Prostate gland (tissue), 2 donors: ENCODE results near the gene C16orf90.

Experiments
- CTCF ChIP-seq, 4 experiments: fragments of 200-600 bp in 2 of 4; fragments of 450-650 bp in 2 of 4; sonication (generic) in 2 of 4; IDR thresholded peaks; 1 replicate in 3 of 4; 2 replicates in 1 of 4; pipeline ENCODE4 v1.5.1; 2016 to 2019; ENCODE audit warnings: antibody characterized with exemption in 4 of 4, mild to moderate bottlenecking in 2 of 4, moderate library complexity in 2 of 4
- POLR2A ChIP-seq: fragments of 450-650 bp; IDR thresholded peaks from one replicate; pipeline ENCODE4 v1.6.1; 2016; ENCODE audit warnings: antibody characterized with exemption, mild to moderate bottlenecking

GRCh38 chr16:3485097-3485745, 10.1 kb downstream of the C16orf90 start:
- TF ChIP-seq CTCF (IDR thresholded peaks at IDR 0.05) (no peak), POLR2A (no peak)
